Measurements from ENCODE around the gene HK3.

Gene HK3, protein sequence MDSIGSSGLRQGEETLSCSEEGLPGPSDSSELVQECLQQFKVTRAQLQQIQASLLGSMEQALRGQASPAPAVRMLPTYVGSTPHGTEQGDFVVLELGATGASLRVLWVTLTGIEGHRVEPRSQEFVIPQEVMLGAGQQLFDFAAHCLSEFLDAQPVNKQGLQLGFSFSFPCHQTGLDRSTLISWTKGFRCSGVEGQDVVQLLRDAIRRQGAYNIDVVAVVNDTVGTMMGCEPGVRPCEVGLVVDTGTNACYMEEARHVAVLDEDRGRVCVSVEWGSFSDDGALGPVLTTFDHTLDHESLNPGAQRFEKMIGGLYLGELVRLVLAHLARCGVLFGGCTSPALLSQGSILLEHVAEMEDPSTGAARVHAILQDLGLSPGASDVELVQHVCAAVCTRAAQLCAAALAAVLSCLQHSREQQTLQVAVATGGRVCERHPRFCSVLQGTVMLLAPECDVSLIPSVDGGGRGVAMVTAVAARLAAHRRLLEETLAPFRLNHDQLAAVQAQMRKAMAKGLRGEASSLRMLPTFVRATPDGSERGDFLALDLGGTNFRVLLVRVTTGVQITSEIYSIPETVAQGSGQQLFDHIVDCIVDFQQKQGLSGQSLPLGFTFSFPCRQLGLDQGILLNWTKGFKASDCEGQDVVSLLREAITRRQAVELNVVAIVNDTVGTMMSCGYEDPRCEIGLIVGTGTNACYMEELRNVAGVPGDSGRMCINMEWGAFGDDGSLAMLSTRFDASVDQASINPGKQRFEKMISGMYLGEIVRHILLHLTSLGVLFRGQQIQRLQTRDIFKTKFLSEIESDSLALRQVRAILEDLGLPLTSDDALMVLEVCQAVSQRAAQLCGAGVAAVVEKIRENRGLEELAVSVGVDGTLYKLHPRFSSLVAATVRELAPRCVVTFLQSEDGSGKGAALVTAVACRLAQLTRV

DNA sequence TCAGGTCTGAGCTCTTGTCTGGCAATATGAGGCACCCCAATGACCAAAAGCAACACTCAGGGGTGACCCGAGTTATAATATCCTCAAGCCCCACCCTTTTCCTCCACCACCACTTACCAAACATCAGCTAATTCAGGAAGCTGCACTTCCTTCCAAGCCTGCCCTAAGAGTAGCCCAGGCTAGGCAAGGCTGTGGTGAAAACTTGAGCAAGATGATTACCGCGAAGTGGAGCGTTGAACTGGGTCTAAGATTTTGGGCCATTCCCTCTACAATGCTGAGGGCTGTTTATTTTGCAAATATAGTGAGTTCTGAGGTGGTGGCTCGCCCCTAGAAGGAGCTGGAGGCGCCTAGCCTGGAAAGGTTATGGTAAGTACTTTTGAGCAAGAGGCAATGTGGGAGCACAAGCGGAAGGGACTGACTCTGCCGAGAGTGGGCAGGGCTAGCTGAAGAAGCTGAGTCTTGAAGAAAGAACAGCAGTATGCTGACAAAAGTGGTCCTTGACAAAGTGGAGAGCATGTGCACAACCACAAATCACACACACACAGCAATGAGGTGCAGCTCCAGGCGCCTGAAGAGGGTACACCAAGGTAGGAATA, at the start of gene HK3:
HK3 (minus strand) TSS at position 51 of the 596 bp plus-strand sequence. CDS start 3,187 bp downstream, outside the sequence.
- no peak for DNase-seq

GRCh38 chr5:176948458-176948857, 49.3 kb upstream of the HK3 start:
- DNase-seq: peak in 1 of 3 experiments; percentile 7

- DNase-seq: no peak
Observed at GRCh38 chr5:176947847-176948246, 48.7 kb upstream of the HK3 start.

DNA sequence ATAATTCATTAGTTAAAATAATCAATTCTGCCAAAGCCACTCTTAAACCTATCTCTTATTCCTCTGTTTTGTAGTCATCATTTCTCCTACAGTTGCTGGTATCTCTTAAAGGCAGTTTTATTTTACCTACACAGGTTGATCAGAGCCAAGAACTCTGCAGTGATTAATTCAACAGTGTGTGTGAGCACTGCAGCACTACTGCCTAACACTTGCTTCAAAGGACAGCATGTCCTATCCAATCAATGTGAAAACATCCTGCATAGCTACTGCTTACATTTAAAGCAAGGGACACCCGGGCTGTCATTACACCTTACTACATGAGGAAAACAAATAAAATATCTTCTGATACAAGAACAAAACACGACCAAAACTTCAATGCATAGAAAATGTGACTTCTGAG, 45.1 kb upstream of the HK3 start:
- no peak for DNase-seq

- no peak for DNase-seq
Observed at GRCh38 chr5:176943816-176944215, 44.7 kb upstream of the HK3 start.

DNA sequence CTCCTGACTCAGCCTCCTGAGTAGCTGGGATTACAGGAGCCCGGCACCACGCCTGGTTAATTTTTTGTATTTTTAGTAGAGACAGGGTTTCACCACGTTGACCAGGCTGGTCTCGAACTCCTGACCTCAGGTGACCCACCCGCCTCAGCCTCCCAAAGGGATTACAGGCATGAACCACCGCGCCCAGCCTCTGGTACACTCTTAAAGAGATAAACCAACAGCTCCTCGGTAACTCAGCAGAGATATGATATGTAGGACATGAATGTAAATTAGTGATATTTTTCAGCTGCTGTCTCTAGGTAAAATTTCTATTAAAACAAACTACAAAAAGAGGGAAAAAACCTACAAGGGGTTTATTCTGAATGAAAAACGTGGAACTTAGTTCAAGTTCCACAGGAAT, 42.8 kb upstream of the HK3 start:
- no peak for DNase-seq

DNA sequence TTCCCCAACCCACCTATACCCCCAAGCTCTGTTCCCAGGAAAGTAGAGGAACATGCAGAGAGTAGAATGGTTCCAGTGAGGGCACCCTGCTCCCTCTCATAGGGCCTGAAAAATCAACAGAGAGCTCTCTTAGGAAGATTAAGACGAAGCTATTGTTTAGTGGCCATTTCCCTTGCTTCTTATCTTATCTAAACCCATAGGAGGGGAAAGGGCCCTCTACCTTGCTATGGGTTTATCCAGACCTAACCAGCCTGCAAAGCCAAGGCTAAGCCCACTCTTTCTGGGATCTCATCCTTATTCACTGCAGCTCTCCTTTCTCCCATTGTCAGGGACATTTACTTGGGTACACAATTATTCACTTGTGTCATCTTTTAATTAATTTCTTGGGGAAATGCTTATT, 39.3 kb upstream of the HK3 start:
- DNase-seq: no peak

- no peak for DNase-seq
Observed at GRCh38 chr5:176935017-176935416, 35.9 kb upstream of the HK3 start.

DNA sequence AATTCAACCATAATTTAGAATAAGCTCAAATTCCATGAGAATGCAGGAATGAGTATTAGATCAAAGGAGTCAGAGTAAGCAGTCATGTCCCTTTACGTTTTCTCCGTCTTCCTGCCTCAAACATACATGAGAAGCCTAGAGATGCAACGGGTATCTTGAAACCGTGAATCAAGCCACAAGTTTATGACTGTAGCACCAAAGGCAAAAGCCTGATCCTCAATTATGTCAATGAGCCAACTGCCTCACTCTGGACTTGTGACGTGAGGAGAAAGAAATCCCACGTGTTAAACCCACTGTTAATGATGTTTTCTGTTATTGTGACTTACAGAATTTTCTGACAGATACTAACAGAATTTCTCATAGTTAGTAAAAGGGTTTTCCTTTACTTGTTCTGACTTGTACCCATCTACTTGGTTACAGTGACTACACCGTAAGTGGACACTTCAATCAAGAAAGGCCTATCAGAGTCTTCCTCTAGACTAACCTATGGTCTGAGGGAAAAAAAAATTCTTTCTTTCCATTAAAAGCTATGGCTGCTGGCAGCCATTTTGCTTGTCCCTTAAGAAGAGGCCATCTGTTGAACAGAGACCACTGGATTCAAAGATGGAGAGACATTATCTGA, 35.3 kb upstream of the HK3 start:
- peak in 1 of 3 experiments; percentile 6 for DNase-seq

DNA sequence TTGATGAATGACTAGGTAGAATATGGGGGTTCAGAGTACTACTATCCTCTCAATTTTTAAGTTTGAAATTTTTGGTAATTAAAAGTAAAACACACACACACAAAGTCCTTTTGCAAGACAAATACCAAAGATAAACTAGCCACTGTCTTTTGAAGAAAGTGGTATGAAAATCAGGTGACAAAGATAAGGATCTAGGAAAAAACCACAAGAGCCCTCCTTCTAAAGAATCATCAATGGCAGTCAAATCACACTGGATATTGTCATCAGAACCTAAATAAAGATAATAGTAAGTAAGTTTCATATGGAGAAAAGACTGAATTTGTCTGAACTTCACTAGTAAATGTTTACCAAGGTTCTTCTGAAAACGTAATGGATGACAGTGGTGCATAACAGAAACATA, 30.5 kb upstream of the HK3 start:
- no peak for DNase-seq

GRCh38 chr5:176927562-176927961, 28.4 kb upstream of the HK3 start:
- no peak for DNase-seq

- DNase-seq: no peak
Observed at GRCh38 chr5:176922817-176923216, 23.7 kb upstream of the HK3 start.

DNA sequence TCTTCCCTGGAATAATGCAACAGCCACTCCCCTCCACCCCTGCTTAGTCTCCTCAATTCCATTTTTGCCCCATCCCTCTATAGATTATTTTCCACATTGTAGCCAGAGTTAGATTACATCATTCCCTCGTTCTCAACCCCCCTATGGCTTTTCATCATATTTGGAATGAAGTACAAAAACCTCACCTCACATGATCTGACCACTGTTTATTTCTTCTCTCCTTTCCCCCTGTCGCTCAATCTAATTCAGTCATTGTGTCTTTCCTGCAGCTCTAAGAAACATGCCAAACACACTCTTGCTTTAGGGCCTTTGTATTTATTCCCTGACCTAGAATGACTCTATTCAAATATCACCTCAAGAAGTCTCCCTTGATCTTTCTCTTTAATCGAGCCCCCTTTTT, 22.6 kb upstream of the HK3 start:
- DNase-seq: no peak

GRCh38 chr5:176918613-176919012, 19.5 kb upstream of the HK3 start:
- DNase-seq: no peak

DNA sequence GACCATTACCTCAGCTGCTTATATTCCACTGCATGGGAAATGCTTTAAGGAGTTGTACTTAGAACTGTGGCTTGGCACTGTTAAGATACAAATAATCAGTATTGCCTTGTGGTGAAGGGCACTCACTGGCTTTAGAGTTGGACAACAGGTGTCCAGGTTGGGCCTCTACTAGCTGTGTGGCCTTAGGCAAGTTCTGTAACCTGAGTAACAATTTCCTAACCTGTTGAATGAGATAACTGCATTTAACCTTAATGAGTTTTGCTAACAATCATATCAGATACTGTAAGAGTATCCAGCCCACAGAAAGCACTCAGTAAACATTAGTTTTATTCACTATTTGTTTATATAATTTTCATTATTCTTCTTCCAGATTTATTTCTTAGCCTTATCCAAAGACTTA, 17.2 kb upstream of the HK3 start:
- DNase-seq: peak in 1 of 3 experiments; percentile 32

GRCh38 chr5:176915906-176916305, 16.8 kb upstream of the HK3 start:
- peak in 1 of 3 experiments; percentile 45 for DNase-seq

DNA sequence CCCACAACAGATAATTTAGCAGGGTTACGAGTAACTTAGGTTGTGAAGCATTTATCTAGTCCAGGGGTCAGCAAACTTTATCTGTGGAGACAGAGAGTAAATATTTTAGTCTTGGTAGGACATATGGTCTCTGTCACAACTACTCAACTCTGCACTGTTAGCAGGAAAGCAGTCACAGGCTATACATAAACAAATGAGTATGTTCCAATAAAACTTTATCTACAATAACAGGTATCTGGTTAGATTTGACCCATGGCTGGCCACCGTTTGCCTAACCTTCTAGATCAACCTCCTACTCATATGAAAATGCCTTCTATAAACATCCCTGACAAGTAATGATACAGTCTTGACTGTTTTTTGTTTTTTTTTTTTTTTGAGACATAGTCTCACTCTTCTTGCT, 13.0 kb upstream of the HK3 start:
- no peak for DNase-seq

- no peak for DNase-seq
Observed at GRCh38 chr5:176908675-176909368, 9.7 kb upstream of the HK3 start.

DNA sequence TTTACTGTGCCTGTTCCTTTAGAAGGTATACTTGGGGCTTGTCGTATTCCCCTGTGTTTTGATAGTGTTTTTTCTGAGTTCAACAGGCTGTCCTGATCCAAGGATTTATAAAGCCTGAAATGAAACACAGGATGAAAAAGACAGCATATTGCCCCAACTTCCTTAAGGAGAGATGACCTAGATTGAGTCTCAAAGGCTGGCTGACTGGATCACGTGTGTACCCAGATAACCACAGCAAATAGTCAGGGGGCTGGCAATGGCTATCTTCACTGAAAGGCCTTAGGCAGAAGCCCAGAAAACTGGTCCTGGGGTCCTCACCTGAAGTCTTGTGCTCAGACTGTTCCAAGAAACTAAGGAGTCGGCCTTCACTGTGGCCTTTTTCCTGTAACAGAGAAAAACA, 7.7 kb upstream of the HK3 start:
- DNase-seq: no peak

DNA sequence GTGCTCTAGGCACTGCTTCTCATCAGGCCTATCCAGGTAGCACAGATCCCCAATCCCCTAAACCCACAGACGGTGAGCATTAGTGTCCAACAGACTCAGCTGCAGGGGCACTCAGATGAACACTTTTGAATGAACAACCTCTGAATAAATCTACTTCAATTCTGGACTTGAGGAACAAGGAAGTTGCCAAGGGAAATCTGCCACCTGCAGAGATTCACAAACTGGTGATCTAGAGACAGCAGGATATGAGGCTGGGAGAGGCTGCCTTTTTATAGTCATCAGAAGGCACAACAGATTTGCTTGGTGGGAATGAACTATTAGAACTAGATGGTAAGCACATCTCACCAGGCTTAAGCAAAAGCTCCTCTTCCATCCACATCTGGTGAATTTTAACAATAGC, 7.0 kb upstream of the HK3 start:
- DNase-seq: no peak

GRCh38 chr5:176904276-176904675, 5.1 kb upstream of the HK3 start:
- DNase-seq: no peak

DNA sequence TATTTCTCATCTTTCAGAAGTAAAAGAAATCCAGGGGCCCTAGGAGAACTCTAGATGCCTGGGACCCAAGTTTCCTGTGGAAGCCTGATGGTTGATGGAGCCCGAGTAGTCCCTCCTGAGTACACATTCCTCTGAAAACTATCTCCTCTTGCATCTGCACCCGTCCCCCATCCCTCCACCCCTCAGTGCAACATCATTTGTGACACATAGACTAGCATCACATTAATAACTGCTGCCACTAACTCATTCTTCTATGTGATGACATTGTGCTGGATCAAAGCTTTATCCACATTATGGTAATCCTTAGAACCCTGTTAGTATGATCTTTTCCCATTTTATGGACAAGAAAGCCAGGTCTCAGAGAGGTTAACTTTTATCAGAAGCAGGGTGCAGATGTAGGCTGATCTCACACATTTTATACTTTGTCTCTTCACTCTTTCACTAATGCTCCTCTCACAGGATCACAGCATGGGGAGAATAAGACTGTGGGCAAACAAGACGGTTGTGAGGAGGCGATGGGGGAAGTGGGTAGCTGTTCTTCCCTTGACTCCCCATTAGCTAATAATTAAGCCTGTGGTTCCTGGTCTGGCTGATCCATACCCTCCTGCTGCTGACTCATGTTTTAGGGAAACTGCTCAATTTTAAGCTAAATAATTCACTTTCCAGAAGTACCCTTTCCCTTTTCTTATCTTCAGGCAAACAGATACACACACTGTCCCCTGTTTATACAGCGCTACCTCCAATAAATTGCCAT, 3.9 kb upstream of the HK3 start:
- DNase-seq: no peak

Data from NCI-H1417 (cell line).